Colon (tissue), 2 donors: Measurements from ENCODE around the gene TCN2.
"Not testable (repeated sequence)": the region's sequence is repeated elsewhere in the genome, so short reads cannot be mapped to it uniquely, and the experiment has no call there.

Experiments used
- FAIRE-seq: peaks from 2 replicates; lab custom pipeline; 2012; peaks lifted over from hg19 to GRCh38; lab: Jason Lieb, UNC
- donor health status: control.
- donor health status: control.

The TCN2 gene

GRCh38 chr22:30578481-30578880 lies 28.5 kb upstream of the TCN2 start:
- FAIRE-seq = no peak

DNA sequence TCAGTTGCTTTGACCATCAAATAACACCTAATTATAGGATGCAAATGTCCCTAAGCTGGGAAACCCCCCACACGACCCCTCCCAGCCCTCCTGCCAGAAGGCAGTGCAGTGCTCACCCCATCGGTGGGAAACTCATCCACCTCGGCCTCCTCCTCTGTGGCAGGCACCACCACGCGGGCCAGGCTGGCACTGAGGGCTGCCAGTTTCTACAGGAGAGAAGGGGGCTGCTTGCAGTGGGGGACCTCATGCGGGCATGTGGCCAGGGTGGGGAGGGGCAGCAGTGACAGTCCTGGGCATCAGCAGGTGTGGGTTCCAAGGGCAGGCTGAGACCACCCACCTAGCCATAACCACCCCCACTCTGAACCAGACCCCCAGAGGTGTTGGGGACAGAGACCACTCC lies 26.1 kb upstream of the TCN2 start:
- no peak for FAIRE-seq

GRCh38 chr22:30582051-30582450 lies 24.9 kb upstream of the TCN2 start:
- FAIRE-seq = no peak

DNA sequence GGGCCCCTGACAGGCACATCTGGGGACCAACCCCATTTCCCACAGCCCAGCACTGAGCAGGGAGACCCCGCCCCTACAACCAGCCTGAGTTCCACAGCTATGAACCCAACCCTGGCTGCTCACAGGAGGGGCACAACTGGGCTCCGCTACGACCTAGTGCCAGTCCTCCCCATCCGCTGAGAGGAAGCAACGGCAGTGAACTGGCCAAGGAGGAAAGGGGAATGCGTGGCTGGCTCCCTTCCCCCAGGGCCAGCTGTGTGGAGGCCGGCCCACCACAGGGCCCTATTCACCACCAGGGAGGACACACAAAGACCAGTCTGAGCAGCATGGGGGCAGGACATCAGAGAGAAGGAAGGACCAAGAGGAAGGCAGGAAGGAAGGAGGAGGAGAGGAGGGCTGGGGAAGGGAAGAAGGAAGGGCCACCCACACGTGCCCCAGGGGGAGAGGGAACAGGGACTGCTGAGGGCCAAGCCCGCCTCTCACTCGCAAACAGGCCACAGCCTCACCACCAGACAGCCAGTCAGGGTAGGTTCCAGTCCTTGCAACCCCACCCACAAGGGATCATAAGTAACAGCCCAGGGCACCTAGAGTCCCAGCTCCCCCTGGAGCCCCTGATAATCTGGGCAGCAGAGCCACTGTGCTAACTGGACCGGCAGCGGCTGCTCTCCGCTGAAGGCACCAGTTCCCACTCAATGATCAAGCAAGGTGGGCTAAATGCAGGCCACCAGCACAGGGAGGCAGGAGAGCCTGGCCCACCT lies 24.0 kb upstream of the TCN2 start:
- no peak for FAIRE-seq

DNA sequence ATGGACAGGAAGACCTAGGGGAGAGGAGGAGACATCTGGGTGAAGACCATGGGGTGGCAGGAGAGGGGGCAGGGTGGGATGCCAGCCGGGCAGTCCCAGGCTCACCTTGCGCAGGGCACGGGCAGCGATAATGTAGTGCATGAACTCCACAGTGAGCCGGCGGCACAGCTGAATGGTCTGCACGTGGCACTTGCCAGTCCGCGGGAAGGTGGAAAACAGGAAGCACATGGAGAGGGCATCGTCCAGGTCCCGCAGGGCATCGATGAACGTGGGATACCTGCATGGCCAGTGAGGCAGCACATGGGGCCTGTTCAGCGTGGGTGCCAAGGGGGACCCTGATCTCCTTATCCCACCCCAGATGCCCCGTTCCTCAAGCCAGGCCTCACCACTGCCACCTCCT lies 22.5 kb upstream of the TCN2 start:
- no peak for FAIRE-seq

- no peak for FAIRE-seq
Observed at GRCh38 chr22:30586414-30586813, 20.6 kb upstream of the TCN2 start.

- no peak for FAIRE-seq
Observed at GRCh38 chr22:30591191-30591587, 15.8 kb upstream of the TCN2 start.

DNA sequence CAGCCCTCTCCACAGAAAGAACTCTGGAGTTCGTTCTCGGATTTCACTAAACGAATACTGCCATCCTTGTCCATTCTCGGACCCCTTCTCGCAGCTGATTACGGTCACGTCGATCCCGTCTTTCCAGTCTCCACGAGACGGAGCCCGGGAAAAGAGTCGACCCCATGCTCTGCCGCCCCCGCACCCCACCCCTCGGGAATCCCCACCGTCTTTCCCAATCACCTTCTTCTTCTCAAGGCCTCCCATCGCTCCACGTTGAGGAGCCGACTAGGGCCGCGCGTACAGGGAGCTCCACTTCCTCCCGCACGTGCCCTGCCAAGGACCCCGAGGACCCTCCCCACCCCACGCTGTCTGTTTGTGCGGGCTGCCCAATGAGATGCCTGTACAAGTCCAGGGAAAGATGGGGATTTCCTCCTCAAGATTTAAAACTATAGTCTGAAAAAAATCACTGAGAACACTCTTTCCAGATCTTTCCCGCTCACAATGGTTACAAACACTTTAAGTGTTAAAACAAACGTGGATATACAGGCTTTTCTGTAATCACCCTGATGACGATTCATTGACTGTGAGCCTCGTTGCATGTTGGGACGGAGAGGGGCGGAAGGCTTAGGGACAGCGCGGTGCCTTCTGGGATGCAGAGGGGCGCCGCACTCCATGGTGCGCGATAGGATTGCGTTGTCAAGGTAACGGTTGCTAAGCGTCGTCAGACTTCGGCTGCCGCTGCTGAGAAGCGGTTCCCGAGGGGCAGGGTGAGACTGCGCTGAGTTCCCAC lies 15.2 kb upstream of the TCN2 start, which contains the start of gene PES1:
Gene PES1, minus strand, starts transcription at position 323 of the 772 bp plus-strand sequence. Its CDS starts 77 bp downstream, at position 246.
- peak; percentile 86 for FAIRE-seq

DNA sequence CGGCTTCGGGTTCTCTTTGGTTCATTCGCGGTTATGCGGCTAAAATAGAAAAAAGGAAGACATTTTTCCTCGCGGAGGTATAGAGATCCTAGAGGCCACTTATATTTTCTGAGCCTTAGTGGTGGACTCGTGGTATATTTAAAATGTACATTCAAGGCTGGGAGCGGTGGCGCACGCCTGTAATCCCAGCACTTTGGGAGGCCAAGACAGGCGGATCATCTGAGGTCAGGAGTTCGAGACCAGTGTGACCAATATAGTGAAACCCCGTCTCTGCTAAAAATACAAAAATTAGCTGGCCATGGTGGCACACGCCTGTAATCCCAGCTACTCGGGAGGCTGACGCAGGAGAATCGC lies 14.6 kb upstream of the TCN2 start:
- not testable (repeated sequence) for FAIRE-seq

DNA sequence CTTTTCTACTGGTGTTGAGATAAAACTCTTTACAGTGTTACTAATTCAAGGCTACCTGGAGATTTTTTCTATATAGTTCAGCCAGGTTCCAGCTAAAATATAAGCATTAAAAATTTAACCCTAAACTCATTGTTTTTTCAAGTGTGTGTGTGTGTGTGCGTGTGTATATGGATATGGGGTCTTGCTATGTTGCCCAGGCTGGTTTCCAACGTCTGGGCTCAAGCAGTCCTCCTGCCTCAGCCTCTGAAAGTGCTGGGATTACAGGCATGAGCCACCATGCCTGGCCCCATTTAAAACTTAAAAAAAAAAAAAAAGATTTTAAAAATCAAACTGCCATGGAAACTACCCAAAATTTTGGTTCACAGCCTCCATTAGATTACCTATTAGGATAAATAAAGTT lies 10.8 kb upstream of the TCN2 start:
- no peak for FAIRE-seq

GRCh38 chr22:30596886-30597285 lies 10.1 kb upstream of the TCN2 start:
- no peak for FAIRE-seq

- FAIRE-seq = no peak
Observed at GRCh38 chr22:30598986-30599385, 8.0 kb upstream of the TCN2 start.

DNA sequence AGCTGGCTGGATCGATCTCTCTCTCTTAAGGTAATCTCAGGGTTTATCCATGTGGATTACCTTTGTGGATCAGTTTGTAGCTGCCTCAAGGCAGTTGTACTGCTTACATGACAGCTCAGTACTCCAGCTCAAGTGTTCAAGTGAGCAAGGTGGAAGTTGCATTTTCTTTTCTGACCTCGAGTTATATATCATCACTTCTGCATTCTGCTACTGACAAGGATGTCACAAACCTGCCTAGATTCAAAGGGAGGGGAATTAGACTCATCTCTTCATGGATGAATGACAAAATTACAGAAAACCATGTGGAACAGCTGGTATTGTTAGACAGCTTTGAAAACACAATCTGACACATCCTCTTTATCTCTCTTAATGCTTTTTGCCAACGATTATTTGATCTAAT lies 6.1 kb upstream of the TCN2 start:
- FAIRE-seq = no peak

DNA sequence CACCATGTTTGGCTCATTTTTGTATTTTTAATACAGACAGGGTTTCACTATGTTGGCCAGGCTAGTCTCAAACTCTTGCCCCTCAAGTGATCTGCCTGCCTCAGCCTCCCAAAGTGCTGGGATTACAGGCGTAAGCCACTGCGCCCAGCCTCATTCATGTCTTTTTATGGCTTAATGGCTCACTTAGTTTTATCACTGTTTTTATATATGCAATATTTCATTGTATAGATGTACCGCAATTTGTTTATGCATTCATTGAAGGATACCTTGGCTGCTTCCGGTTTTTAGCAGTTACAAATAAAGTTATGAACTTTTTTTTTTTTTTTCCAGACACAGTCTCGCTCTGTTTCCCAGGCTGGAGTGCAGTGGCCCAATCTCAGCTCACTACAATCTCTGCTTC lies 5.5 kb upstream of the TCN2 start:
- no peak for FAIRE-seq

DNA sequence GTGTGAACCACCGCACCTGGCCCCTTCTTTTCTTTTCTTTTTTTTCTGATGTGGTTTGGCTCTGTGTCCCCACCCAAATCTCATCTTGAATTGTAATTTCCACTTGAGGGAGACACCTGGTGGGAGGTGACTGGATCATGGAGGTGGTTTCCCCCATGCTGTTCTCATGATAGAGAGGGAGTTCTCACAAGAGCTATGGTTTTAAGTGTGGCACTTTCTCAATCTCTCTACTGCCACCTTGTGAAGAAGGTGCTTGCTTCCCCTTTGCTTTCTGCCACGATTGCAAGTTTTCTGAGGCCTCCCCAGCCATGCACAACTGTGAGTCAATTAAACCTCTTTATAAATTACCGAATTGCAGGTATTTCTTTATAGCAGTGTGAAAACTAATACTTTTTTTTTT lies 4.9 kb upstream of the TCN2 start:
- FAIRE-seq = no peak

GRCh38 chr22:30603801-30604200 lies 3.2 kb upstream of the TCN2 start:
- no peak for FAIRE-seq

DNA sequence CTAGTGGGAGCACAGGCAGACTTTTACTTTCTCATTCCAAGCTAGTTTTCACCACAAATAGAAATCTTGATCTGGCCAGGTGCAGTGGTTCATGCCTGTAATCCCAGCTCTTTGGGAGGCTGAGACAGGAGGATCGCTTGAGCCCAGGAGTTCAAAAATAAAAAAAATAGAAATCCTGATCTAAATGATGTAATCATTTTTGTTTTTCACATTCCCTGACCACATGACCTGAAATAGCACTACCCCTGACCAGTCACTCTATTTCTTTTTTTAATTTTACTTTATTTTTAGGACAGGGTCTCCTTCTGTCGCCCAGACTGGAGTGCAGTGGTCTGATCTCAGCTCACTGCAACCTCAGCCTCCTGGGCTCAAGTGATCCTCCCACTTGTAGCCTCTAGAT lies 2.3 kb upstream of the TCN2 start:
- FAIRE-seq = no peak

DNA sequence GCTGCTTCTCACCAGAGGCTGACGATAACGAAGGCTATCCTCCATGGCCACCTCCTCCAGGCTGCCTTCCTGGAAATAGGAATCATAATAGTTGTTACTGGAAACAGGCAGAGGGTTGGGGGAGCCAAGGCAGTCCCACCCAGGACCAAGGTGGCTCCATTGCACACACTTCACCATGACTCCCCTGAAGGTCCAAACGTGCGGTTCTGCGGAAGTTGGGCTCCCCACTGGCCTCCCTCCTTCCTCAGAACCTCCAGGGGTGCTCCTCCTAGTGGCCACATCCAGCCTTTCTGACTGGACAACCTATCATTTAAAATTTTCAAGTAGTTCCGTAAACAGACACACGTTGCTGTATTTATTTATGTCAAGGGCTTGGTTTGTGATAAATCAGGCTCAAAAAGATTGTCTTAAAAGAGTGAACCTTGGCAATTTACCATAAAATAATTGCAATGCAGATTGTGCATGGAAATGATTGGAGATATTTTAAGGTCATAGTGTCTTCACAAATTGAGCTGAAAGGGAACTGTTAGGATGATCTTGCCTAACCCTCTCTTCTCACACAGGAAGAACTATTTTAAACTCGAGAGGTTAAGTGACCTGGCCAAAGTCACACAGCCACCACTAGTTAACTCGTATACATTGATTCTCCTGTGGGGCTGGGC lies 1.4 kb upstream of the TCN2 start:
- no peak for FAIRE-seq

DNA sequence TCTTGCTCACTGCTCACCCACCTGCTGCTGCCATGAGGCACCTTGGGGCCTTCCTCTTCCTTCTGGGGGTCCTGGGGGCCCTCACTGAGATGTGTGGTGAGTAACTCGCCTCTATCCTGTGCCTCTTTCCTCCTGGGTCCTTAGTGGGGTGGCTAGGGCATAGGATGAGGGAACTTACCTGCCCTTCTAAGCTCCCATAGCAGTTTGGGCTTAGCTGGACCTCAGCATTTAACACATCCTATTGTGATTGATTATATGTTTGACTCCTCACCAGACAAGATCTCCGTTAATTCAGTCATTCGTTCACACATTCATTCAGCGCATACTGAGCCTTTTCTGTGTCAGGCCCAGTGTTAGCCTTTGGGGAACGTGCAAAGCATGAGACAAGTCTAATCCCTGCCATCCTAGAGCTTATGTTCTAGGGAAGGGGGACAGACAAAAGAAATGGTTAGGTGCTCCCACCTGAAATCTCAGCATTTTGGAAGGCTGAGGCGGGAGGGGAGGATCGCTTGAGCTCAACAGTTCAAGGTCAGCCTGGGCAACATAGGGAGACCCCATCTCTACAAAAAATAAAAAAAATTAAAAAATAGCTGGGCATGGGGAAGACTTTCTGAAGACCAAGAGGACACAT lies 441 bp downstream of the TCN2 start:
- no peak for FAIRE-seq

DNA sequence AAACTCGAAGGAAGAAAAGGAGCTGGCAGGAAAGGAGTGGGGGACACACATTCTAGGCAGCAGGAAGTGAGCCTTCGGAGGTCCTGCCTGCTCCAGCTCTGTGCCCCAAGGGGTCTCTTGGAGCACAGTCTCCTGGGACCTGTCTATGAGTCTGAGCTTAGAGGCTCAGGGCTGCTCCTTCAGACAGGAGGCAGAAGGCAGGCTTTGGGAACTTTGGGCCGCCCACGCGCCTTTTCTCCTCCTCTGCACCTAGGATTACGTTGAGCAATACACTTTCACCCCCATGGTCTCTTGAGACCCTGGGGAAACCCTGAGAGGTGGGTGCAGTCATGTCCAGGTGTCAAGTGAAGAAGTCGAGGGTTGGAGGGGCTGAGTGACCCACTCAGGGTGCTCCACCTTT lies 965 bp downstream of the TCN2 start:
- no peak for FAIRE-seq

- FAIRE-seq = no peak
Observed at GRCh38 chr22:30609260-30610185, 2.5 kb downstream of the TCN2 start.

DNA sequence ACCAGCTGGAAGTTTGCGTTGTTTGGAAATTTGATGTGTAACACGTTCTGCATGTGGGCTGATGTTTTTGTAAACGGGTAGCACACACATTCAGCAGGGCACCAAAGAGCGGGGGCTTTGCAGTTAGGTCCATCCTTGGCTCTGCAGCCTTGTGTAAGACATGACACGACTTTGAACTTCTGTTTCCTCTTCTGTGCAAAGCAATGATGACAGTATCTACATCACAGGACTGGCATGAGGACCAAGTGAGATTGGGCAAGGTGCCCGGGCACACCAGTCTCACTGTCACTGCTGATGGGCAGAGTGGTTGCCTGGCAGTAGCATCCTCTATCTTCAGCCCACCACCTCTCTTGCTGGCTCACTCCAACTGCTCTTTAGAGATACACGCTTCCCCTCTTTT lies 3.3 kb downstream of the TCN2 start:
- no peak for FAIRE-seq
